Endothelial cell of hepatic sinusoid (primary cell): Measurements from ENCODE around the gene SSUH2.
"Not testable (repeated sequence)": the region's sequence is repeated elsewhere in the genome, so short reads cannot be mapped to it uniquely, and the experiment has no call there.

ENCODE experiments used
- in situ Hi-C: cut with HindIII; loops from 2 replicates; pipeline ENCODE4 v1.10.0; 2017; ENCODE audit warnings: low sequenced_read_pairs

Gene SSUH2

GRCh38 chr3:8595252-8595651 lies 49.3 kb downstream of the SSUH2 start:
- in situ Hi-C loops, result no loop called here

- in situ Hi-C loops, result no loop called here
Measured at GRCh38 chr3:8593021-8593827, 51.4 kb downstream of the SSUH2 start.

- in situ Hi-C loops, result no loop called here
Measured at GRCh38 chr3:8589880-8590556, 54.6 kb downstream of the SSUH2 start.

- in situ Hi-C loops, result no loop called here
Measured at GRCh38 chr3:8584661-8585060, 59.9 kb downstream of the SSUH2 start.

- in situ Hi-C loops, result no loop called here
Measured at GRCh38 chr3:8581806-8582445, 62.7 kb downstream of the SSUH2 start.

- in situ Hi-C loops, result no loop called here
Measured at GRCh38 chr3:8581373-8581772, 63.2 kb downstream of the SSUH2 start.

- in situ Hi-C loops, result not testable (repeated sequence)
Measured at GRCh38 chr3:8580434-8580833, 64.2 kb downstream of the SSUH2 start.

GRCh38 chr3:8579943-8580342 lies 64.7 kb downstream of the SSUH2 start:
- in situ Hi-C loops, result no loop called here

GRCh38 chr3:8579096-8579495 lies 65.5 kb downstream of the SSUH2 start:
- in situ Hi-C loops, result no loop called here

- in situ Hi-C loops, result no loop called here
Measured at GRCh38 chr3:8578282-8578681, 66.3 kb downstream of the SSUH2 start.

- in situ Hi-C loops, result no loop called here
Measured at GRCh38 chr3:8576841-8577571, 67.6 kb downstream of the SSUH2 start.

GRCh38 chr3:8576436-8576835 lies 68.2 kb downstream of the SSUH2 start:
- in situ Hi-C loops, result no loop called here

- in situ Hi-C loops, result no loop called here
Measured at GRCh38 chr3:8575364-8576104, 69.1 kb downstream of the SSUH2 start.

GRCh38 chr3:8574670-8575322 lies 69.8 kb downstream of the SSUH2 start:
- in situ Hi-C loops, result no loop called here

- in situ Hi-C loops, result no loop called here
Measured at GRCh38 chr3:8574040-8574669, 70.4 kb downstream of the SSUH2 start.

- in situ Hi-C loops, result no loop called here
Measured at GRCh38 chr3:8573342-8573926, 71.2 kb downstream of the SSUH2 start.

GRCh38 chr3:8571256-8571655 lies 73.3 kb downstream of the SSUH2 start:
- in situ Hi-C loops, result no loop called here
